K562 (cell line): ENCODE results near the gene SUPT3H. TPM values are rescaled to one million over a fixed set of nuclear protein-coding genes. Genes with fewer than 3 reads are reported as not detected.

Experiments used
- ATAC-seq: fragments of 200-7000 bp; cut with Tn5 transposase; 3 replicates; pipeline ENCODE4 v1.9.1; 2020; ENCODE audit warnings: moderate library complexity
- BruUV-seq: library from RNA; stranded (reverse); fragments of 400-500 nt; replicated peaks from 2 replicates; lab custom pipeline; 2021; lab: Mats Ljungman, UMichigan
- CTCF ChIA-PET: fragments of 300-600 bp; formaldehyde crosslinking; extraction: SDS; loops from one replicate; lab custom pipeline; 2021; ENCODE audit warnings: low intra/inter-chr PET ratio; lab: Yijun Ruan, JAX
- POLR2A ChIA-PET: fragments of 300-600, 350-650 bp; sonication (Branson Sonifier 250); formaldehyde crosslinking; extraction: SDS; loops from one replicate; lab custom pipeline; 2021; ENCODE audit warnings: antibody characterized with exemption, inconsistent platforms; lab: Yijun Ruan, JAX
- DNase-seq, 4 experiments: peaks; one replicate each; pipeline versions ENCODE4 v3.0.0 to v3.0.0-alpha.2; 2011 to 2018; ENCODE audit warnings: low spot score in 3 of 4, mixed read lengths in 3 of 4; ENCODE audit errors: extremely low read depth in 1 of 4
- FAIRE-seq: peaks from 2 replicates; lab custom pipeline; 2011; peaks lifted over from hg19 to GRCh38; lab: Jason Lieb, UNC
- H2AFZ ChIP-seq: 2 replicates; pipeline ENCODE4 v1.6.0; 2011; ENCODE audit warnings: low read depth, low read length, control low read depth, inconsistent platforms
- H3K27ac ChIP-seq: fragments of 200-600 bp; 3 replicates; pipeline ENCODE4 v1.8.0; 2011; ENCODE audit warnings: low read depth, mild to moderate bottlenecking, control low read depth, inconsistent platforms, low read length, moderate library complexity, mixed read lengths; ENCODE audit errors: extremely low read depth
- H3K27me3 ChIP-seq, 2 experiments: fragments of 300-600 bp in 1 of 2; 2 replicates in 1 of 2; 3 replicates in 1 of 2; pipeline versions ENCODE4 v1.6.0 to v1.8.0; 2011; ENCODE audit warnings: inconsistent platforms in 2 of 2, low read length in 2 of 2, mild to moderate bottlenecking in 1 of 2, mixed read lengths in 1 of 2, moderate library complexity in 1 of 2; ENCODE audit not compliant: control insufficient read depth in 2 of 2, insufficient read depth in 2 of 2
- H3K36me3 ChIP-seq: fragments of 300-600 bp; 3 replicates; pipeline ENCODE4 v1.8.0; 2011; ENCODE audit warnings: mild to moderate bottlenecking, low read length, inconsistent platforms; ENCODE audit not compliant: control insufficient read depth, insufficient read depth
- H3K4me1 ChIP-seq, 2 experiments: fragments of 200-600 bp in 1 of 2; replicated peaks in 1 of 2; 2 replicates in 1 of 2; 3 replicates in 1 of 2; pipeline versions ENCODE4 v1.5.1 to v1.8.0; 2011; ENCODE audit warnings: inconsistent platforms in 2 of 2, low read length in 2 of 2, mild to moderate bottlenecking in 1 of 2, mixed read lengths in 1 of 2, moderate library complexity in 1 of 2; ENCODE audit not compliant: control insufficient read depth in 2 of 2, insufficient read depth in 2 of 2
- H3K4me2 ChIP-seq: 2 replicates; pipeline ENCODE4 v1.6.1; 2011; ENCODE audit warnings: low read length, control low read depth, inconsistent platforms, mixed read lengths; ENCODE audit not compliant: insufficient read depth
- H3K4me3 ChIP-seq: fragments of 200-600 bp; sonication (generic), shearing (Covaris generic); 2 replicates; pipeline ENCODE4 v1.5.1; 2016; ENCODE audit warnings: control low read depth, inconsistent platforms
- H3K79me2 ChIP-seq: fragments of 200-600 bp; 3 replicates; pipeline ENCODE4 v1.8.0; 2011; ENCODE audit warnings: low read length, inconsistent platforms; ENCODE audit not compliant: control insufficient read depth, insufficient read depth
- H3K9ac ChIP-seq, 2 experiments: 2 replicates each; pipeline versions ENCODE4 v1.6.0 to v1.6.1; 2011; ENCODE audit warnings: low read depth in 2 of 2, low read length in 2 of 2, control low read depth in 1 of 2, inconsistent platforms in 1 of 2, mild to moderate bottlenecking in 1 of 2, mixed read lengths in 1 of 2; ENCODE audit not compliant: insufficient read depth in 1 of 2
- H3K9me1 ChIP-seq: one replicate; pipeline ENCODE4 v1.6.0; 2011; ENCODE audit warnings: inconsistent platforms, mild to moderate bottlenecking, low read length, moderate library complexity; ENCODE audit not compliant: control insufficient read depth, insufficient read depth
- H3K9me3 ChIP-seq: replicated peaks from 2 replicates; pipeline ENCODE4 v1.5.1; 2011; ENCODE audit warnings: low read depth, low read length, inconsistent platforms; ENCODE audit not compliant: control insufficient read depth, insufficient read depth
- H4K20me1 ChIP-seq: replicated peaks from 2 replicates; pipeline ENCODE4 v1.6.1; 2011; ENCODE audit warnings: low read length, inconsistent platforms, mixed read lengths; ENCODE audit not compliant: control insufficient read depth, insufficient read depth
- C11orf30 ChIP-seq: fragments of 450-650 bp; IDR thresholded peaks from 2 replicates; pipeline ENCODE4 v1.6.1; 2016; ENCODE audit warnings: low read depth, mild to moderate bottlenecking
- CBFB ChIP-seq: sonication (generic); formaldehyde crosslinking; IDR thresholded peaks from 2 replicates; pipeline ENCODE4 v1.4.0; 2020; ENCODE audit warnings: mild to moderate bottlenecking, missing genetic modification reagents
- CREB1 ChIP-seq, 2 experiments: sonication (generic) in 1 of 2; formaldehyde crosslinking in 1 of 2; IDR thresholded peaks; 2 replicates each; pipeline versions ENCODE4 v1.6.1 to v1.8.0; 2012 to 2022; ENCODE audit warnings: inconsistent platforms in 1 of 2, mild to moderate bottlenecking in 1 of 2, missing genetic modification reagents in 1 of 2, moderate library complexity in 1 of 2
- EP400 ChIP-seq: fragments of 450-650 bp; IDR thresholded peaks from 2 replicates; pipeline ENCODE4 v1.6.1; 2017; ENCODE audit warnings: antibody characterized with exemption, mild to moderate bottlenecking, moderate library complexity
- FOXO4 ChIP-seq: fragments of 450-650 bp; formaldehyde crosslinking; IDR thresholded peaks from 2 replicates; pipeline ENCODE4 v1.4.0; 2020; ENCODE audit warnings: mild to moderate bottlenecking, moderate library complexity
- HDAC3 ChIP-seq: fragments of 450-650 bp; IDR thresholded peaks from 2 replicates; pipeline ENCODE4 v1.6.1; 2018; ENCODE audit warnings: borderline replicate concordance, mild to moderate bottlenecking, moderate library complexity; ENCODE audit not compliant: partially characterized antibody
- PHB2 ChIP-seq: fragments of 450-650 bp; IDR thresholded peaks from 2 replicates; pipeline ENCODE4 v1.6.1; 2017; ENCODE audit warnings: low read depth
- USF2 ChIP-seq: sonication (generic); formaldehyde crosslinking; IDR thresholded peaks from 2 replicates; pipeline ENCODE4 v1.5.0; 2020; ENCODE audit warnings: missing genetic modification reagents
- ZBTB26 ChIP-seq: fragments of 450-650 bp; formaldehyde crosslinking; IDR thresholded peaks from 2 replicates; pipeline ENCODE4 v1.4.0; 2022; ENCODE audit warnings: missing genetic modification characterization
- ZC3H4 ChIP-seq: sonication (generic); formaldehyde crosslinking; IDR thresholded peaks from 2 replicates; pipeline ENCODE4 v1.9.0; 2021; ENCODE audit warnings: missing genetic modification reagents, borderline replicate concordance
- whole genome bisulfite sequencing: fragments of 100-300 bp; shearing (Covaris generic); methylation state at CpG from one replicate; pipeline ENCODE4 v1.1.6; 2016; ENCODE audit warnings: low coverage, mixed read lengths; ENCODE audit not compliant: insufficient coverage; ENCODE audit errors: missing lambda C conversion rate; 5-methylcytosine and 5-hydroxymethylcytosine counted together
- in situ Hi-C: fragments of 300-500 bp; cut with MboI; formaldehyde crosslinking; loops from 4 replicates; pipeline ENCODE4 v1.15.0; 2018; ENCODE audit warnings: inconsistent platforms, mixed read lengths
- intact Hi-C: fragments of 100-400 bp; cut with micrococcal nuclease; formaldehyde crosslinking; loops from 2 replicates; pipeline ENCODE4 v1.14.2; 2022
- polyA plus RNA-seq, 8 experiments: library from polyadenylated mRNA; depleted of rRNA in 4 of 8; stranded (reverse) in 5 of 8; unstranded in 3 of 8; fragments of >200 nt; fragmentation: Nextera tagmentation in 2 of 8; fragmentation: Illumina TruSeq in 1 of 8; extraction: Ambion mirVana in 2 of 8; extraction: Trizol in 1 of 8; gene quantifications; 2 replicates each; pipeline versions ENCODE4 v1.2.1 to v1.2.3, GENCODE V29; 2011 to 2014; ENCODE audit warnings: inconsistent platforms in 1 of 8, missing spikeins in 1 of 8
- total RNA-seq, 7 experiments: library from RNA; depleted of rRNA in 6 of 7; stranded (reverse); fragments of >200 nt in 6 of 7; fragmentation: Illumina TruSeq in 2 of 7; extraction: Trizol in 2 of 7; gene quantifications; 2 replicates each; pipeline versions ENCODE4 v1.2.1 to v1.2.3, GENCODE V29; 2011 to 2021; ENCODE audit warnings: low replicate concordance in 1 of 7
- TF ChIP-seq, protein P1 (sequence below): sonication (generic); formaldehyde crosslinking; IDR thresholded peaks from 2 replicates; pipeline ENCODE4 v1.8.0; 2022; ENCODE audit warnings: missing genetic modification reagents, mild to moderate bottlenecking, borderline replicate concordance
- TF ChIP-seq, protein P2 (sequence below): sonication (generic); formaldehyde crosslinking; IDR thresholded peaks from 2 replicates; pipeline ENCODE4 v1.8.0; 2023; ENCODE audit warnings: missing genetic modification reagents, mild to moderate bottlenecking, borderline replicate concordance

SUPT3H gene
- total and polyA plus RNA-seq, 9 of the 15 experiments (the other 6 are each of a cell fraction or from before 2014, with no cell fraction given), result 7.2 to 16.3 (median 11.9) TPM

DNA sequence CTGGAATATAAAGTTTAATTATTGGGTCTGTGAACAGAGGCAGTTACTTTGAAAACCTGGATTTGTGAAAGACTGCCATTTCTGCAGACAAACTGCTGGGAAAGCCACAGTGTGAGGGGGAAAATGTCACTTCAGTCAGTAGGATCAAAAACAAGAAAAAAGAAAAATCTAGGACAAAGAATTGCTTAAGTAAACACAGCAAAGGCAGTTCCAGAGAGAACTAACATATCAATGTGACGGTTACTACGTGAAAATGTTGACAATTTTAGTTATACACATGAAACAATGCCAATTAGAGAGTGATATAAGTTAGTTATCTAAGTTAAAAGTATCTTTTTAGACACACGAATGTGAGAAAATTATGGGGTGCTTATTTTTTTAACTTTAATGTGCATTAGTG is 320.0 kb downstream of the SUPT3H start:
- ChIA-PET CTCF (no interaction called here), POLR2A (no interaction called here)
- no peaks in the 10 kb centered on the region for H4K20me1 ChIP-seq
- no peaks in the 10 kb centered on the region for H3K36me3 ChIP-seq
- H3K4me1 ChIP-seq, result no peaks in the 10 kb centered on the region; a peak in 1 of 5 replicates
- H2AFZ ChIP-seq, result no peak overlapping the region
- WGBS, result 10% methylated on average over 3 of the region's 3 CpGs
- in situ Hi-C loops, result no loop called here
- no peak overlapping the region for H3K4me2 ChIP-seq
- no TSS peak for BruUV-seq
- no peaks in the 10 kb centered on the region for H3K9me1 ChIP-seq
- no peak for ATAC-seq
- FAIRE-seq, result no peak
- H3K9me3 ChIP-seq, result no peaks in the 10 kb centered on the region
- no peaks in the 10 kb centered on the region for H3K79me2 ChIP-seq
- H3K27ac ChIP-seq, result no peak overlapping the region
- TF ChIP-seq HDAC3 (no peak), PHB2 (no peak), ZBTB26 (CRISPR knock-in tag) (no peak), EP400 (no peak), CREB1 (IDR thresholded peaks at IDR 0.05) (no peak), CREB1 (CRISPR knock-in tag; IDR thresholded peaks at IDR 0.05) (no peak), FOXO4 (CRISPR knock-in tag) (no peak), C11orf30 (no peak), ZC3H4 (CRISPR knock-in tag) (no peak), CBFB (no peak), USF2 (CRISPR knock-in tag) (no peak)
- TF ChIP-seq, protein P1, sequence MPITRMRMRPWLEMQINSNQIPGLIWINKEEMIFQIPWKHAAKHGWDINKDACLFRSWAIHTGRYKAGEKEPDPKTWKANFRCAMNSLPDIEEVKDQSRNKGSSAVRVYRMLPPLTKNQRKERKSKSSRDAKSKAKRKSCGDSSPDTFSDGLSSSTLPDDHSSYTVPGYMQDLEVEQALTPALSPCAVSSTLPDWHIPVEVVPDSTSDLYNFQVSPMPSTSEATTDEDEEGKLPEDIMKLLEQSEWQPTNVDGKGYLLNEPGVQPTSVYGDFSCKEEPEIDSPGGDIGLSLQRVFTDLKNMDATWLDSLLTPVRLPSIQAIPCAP (CRISPR knock-in tag), result no peak
- TF ChIP-seq, protein P2, sequence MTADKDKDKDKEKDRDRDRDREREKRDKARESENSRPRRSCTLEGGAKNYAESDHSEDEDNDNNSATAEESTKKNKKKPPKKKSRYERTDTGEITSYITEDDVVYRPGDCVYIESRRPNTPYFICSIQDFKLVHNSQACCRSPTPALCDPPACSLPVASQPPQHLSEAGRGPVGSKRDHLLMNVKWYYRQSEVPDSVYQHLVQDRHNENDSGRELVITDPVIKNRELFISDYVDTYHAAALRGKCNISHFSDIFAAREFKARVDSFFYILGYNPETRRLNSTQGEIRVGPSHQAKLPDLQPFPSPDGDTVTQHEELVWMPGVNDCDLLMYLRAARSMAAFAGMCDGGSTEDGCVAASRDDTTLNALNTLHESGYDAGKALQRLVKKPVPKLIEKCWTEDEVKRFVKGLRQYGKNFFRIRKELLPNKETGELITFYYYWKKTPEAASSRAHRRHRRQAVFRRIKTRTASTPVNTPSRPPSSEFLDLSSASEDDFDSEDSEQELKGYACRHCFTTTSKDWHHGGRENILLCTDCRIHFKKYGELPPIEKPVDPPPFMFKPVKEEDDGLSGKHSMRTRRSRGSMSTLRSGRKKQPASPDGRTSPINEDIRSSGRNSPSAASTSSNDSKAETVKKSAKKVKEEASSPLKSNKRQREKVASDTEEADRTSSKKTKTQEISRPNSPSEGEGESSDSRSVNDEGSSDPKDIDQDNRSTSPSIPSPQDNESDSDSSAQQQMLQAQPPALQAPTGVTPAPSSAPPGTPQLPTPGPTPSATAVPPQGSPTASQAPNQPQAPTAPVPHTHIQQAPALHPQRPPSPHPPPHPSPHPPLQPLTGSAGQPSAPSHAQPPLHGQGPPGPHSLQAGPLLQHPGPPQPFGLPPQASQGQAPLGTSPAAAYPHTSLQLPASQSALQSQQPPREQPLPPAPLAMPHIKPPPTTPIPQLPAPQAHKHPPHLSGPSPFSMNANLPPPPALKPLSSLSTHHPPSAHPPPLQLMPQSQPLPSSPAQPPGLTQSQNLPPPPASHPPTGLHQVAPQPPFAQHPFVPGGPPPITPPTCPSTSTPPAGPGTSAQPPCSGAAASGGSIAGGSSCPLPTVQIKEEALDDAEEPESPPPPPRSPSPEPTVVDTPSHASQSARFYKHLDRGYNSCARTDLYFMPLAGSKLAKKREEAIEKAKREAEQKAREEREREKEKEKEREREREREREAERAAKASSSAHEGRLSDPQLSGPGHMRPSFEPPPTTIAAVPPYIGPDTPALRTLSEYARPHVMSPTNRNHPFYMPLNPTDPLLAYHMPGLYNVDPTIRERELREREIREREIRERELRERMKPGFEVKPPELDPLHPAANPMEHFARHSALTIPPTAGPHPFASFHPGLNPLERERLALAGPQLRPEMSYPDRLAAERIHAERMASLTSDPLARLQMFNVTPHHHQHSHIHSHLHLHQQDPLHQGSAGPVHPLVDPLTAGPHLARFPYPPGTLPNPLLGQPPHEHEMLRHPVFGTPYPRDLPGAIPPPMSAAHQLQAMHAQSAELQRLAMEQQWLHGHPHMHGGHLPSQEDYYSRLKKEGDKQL (CRISPR knock-in tag), result no peak
- TF ChIP-seq, all 486 proteins: peak for 0
- Histone ChIP-seq H3K4me3 (no peak overlapping the region), H3K9ac (no peak overlapping the region), H3K27me3 (no peaks in the 10 kb centered on the region)
- intact Hi-C loops, result no loop called here
- no peak for DNase-seq
